Uterus (tissue), 2 donors: ENCODE measurements around the gene JAK3.

Source experiments
- CTCF ChIP-seq, 4 experiments: fragments of 200-600 bp in 2 of 4; fragments of 450-650 bp in 2 of 4; sonication (generic) in 2 of 4; IDR thresholded peaks; one replicate each; pipeline ENCODE4 v1.5.1; 2016 to 2019; ENCODE audit warnings: antibody characterized with exemption in 4 of 4, mild to moderate bottlenecking in 2 of 4, moderate library complexity in 1 of 4
- POLR2A ChIP-seq, 2 donors: fragments of 450-650 bp; IDR thresholded peaks; one replicate each; pipeline ENCODE4 v1.6.1; 2016; ENCODE audit warnings: antibody characterized with exemption in 2 of 2, mild to moderate bottlenecking in 1 of 2, moderate library complexity in 1 of 2

- TF ChIP-seq CTCF (IDR thresholded peaks at IDR 0.05) (no peak), POLR2A (IDR thresholded peaks at IDR 0.05) (no peak)
Measured at GRCh38 chr19:17835182-17836006, 12.4 kb downstream of the JAK3 start.
